MM.1S (cell line): Measurements from ENCODE around the gene DDX10.

Experiments used
- CTCF ChIP-seq: fragments of 300-600 bp; sonication (generic); IDR thresholded peaks from 2 replicates; pipeline ENCODE4 v1.5.1; 2016; ENCODE audit warnings: antibody characterized with exemption, low read length, mixed read lengths
- EZH2phosphoT487 ChIP-seq: fragments of 300-600 bp; sonication (generic); IDR thresholded peaks from 2 replicates; pipeline ENCODE4 v1.6.1; 2018; ENCODE audit warnings: antibody characterized with exemption, low read length

- no peak for TF ChIP-seq CTCF
- TF ChIP-seq EZH2phosphoT487, result no peak
These were observed 132.8 kb downstream of the DDX10 start for GRCh38 chr11:108797578-108798100.
